A673 (cell line): ENCODE measurements around the gene CRYGN. TPM values are rescaled to one million over a fixed set of nuclear protein-coding genes. Genes with fewer than 3 reads are reported as not detected.

Source experiments
- BruUV-seq: library from RNA; stranded (reverse); fragments of 400-500 nt; replicated peaks from 2 replicates; lab custom pipeline; 2021; lab: Mats Ljungman, UMichigan
- CTCF ChIA-PET: fragments of 300-600 bp; sonication (Branson Sonifier 250); formaldehyde crosslinking; loops from one replicate; lab custom pipeline; 2022; ENCODE audit warnings: antibody characterized with exemption; lab: Charles Lee
- POLR2A ChIA-PET: fragments of 300-600 bp; sonication (Branson Sonifier 250); formaldehyde crosslinking; loops from one replicate; lab custom pipeline; 2022; ENCODE audit warnings: antibody characterized with exemption; ENCODE audit not compliant: low non-redundant PET; lab: Charles Lee
- DNase-seq: peaks from one replicate; pipeline ENCODE4 v3.0.0-alpha.2; 2015; ENCODE audit warnings: low spot score
- H3K27ac ChIP-seq: fragments of 200-600 bp; sonication (generic); 2 replicates; pipeline ENCODE4 v1.5.1; 2016; ENCODE audit warnings: mixed run types, low read depth, mild to moderate bottlenecking, mixed read lengths, antibody characterized with exemption, low read length; ENCODE audit not compliant: poor library complexity, severe bottlenecking
- H3K27me3 ChIP-seq: fragments of 200-600 bp; sonication (generic); replicated peaks from 2 replicates; pipeline ENCODE4 v1.6.1; 2017; ENCODE audit warnings: mixed run types, low read depth, mild to moderate bottlenecking, mixed read lengths, antibody characterized with exemption, low read length; ENCODE audit not compliant: insufficient read depth, poor library complexity
- H3K36me3 ChIP-seq: fragments of 200-600 bp; sonication (generic); 2 replicates; pipeline ENCODE4 v1.6.1; 2016; ENCODE audit warnings: mixed run types, mild to moderate bottlenecking, mixed read lengths, antibody characterized with exemption, low read length; ENCODE audit not compliant: insufficient read depth, poor library complexity, severe bottlenecking
- H3K4me1 ChIP-seq: fragments of 200-600 bp; sonication (generic); 2 replicates; pipeline ENCODE4 v1.6.1; 2017; ENCODE audit warnings: mixed run types, mild to moderate bottlenecking, mixed read lengths, antibody characterized with exemption, low read length; ENCODE audit not compliant: insufficient read depth, poor library complexity, severe bottlenecking
- H3K4me3 ChIP-seq: fragments of 200-600 bp; sonication (generic); 2 replicates; pipeline ENCODE4 v1.5.1; 2016; ENCODE audit warnings: low read depth, mixed run types, mild to moderate bottlenecking, mixed read lengths, low read length; ENCODE audit not compliant: poor library complexity, severe bottlenecking
- H3K9me3 ChIP-seq: fragments of 200-600 bp; sonication (generic); 2 replicates; pipeline ENCODE4 v1.6.1; 2016; ENCODE audit warnings: mixed run types, low read depth, mild to moderate bottlenecking, mixed read lengths, antibody characterized with exemption, low read length; ENCODE audit not compliant: poor library complexity, severe bottlenecking
- CTCF ChIP-seq: fragments of 300-800, 200-600 bp; sonication (generic); conservative IDR thresholded peaks from 2 replicates; pipeline ENCODE4 v1.5.1; 2017; ENCODE audit warnings: low read depth, mild to moderate bottlenecking, antibody characterized with exemption, low read length, moderate library complexity, mixed read lengths
- EZH2 ChIP-seq: fragments of 200-600 bp; sonication (generic); IDR thresholded peaks from 2 replicates; pipeline ENCODE4 v1.6.1; 2017; ENCODE audit warnings: borderline replicate concordance, low read depth, mild to moderate bottlenecking, mixed read lengths, antibody characterized with exemption, low read length; ENCODE audit not compliant: poor library complexity, severe bottlenecking
- intact Hi-C: fragments of 100-400 bp; cut with micrococcal nuclease; formaldehyde crosslinking; loops from one replicate; pipeline ENCODE4 v1.10.0; 2022; ENCODE audit not compliant: unreplicated experiment
- total RNA-seq: library from RNA; stranded (reverse); gene quantifications from 2 replicates; pipeline ENCODE4 v1.2.3, GENCODE V29; 2021

Gene CRYGN
- total RNA-seq, 1 experiment from 2014 or later = 0.13 TPM

GRCh38 chr7:151400626-151401315 is 39.2 kb downstream of the CRYGN start:
- POLR2A ChIA-PET = no interaction called here

GRCh38 chr7:151399906-151400305 is 40.0 kb downstream of the CRYGN start:
- intact Hi-C loops = no loop called here
- POLR2A ChIA-PET = no interaction called here

More at GRCh38 chr7:151400626-151401315, 39.2 kb downstream of the CRYGN start:
- H3K4me1 ChIP-seq = no peaks in the 10 kb centered on the region
- no peak for TF ChIP-seq EZH2
- TF ChIP-seq CTCF = no peak
- H3K27me3 ChIP-seq = no peaks in the 10 kb centered on the region
- H3K36me3 ChIP-seq = no peaks in the 10 kb centered on the region
- intact Hi-C loops = no loop called here
- no peak overlapping the region for H3K4me3 ChIP-seq
- H3K27ac ChIP-seq = no peak overlapping the region
- no peaks in the 10 kb centered on the region for H3K9me3 ChIP-seq
- no TSS peak for BruUV-seq
- CTCF ChIA-PET = no interaction called here
- DNase-seq = no peak

DNA sequence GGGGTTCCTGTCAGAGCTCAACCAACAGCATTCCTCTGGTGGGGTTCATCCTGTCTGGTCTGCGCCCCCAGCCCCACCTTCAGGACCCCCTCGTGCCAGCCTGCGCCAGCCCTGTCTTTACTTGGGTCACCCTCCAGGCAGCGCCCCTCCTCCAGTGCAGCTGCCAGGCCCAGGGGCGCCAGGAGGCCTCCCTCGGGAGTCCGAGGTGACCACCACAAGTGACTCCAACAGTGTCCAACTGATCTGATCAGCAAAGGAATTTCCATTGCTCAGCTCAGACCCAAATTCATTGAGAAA is 40.7 kb downstream of the CRYGN start:
- POLR2A ChIA-PET = no interaction called here
- no peak for TF ChIP-seq CTCF
- TF ChIP-seq EZH2 = no peak

More at GRCh38 chr7:151399906-151400305, 40.0 kb downstream of the CRYGN start:
- no peak for DNase-seq
- no peaks in the 10 kb centered on the region for H3K9me3 ChIP-seq
- BruUV-seq = no TSS peak
- CTCF ChIA-PET = no interaction called here
- no peaks in the 10 kb centered on the region for H3K36me3 ChIP-seq
- no peaks in the 10 kb centered on the region for H3K27me3 ChIP-seq
- TF ChIP-seq EZH2 = no peak
- no peak for TF ChIP-seq CTCF
- H3K4me1 ChIP-seq = no peaks in the 10 kb centered on the region
- no peak overlapping the region for H3K4me3 ChIP-seq
- no peak overlapping the region for H3K27ac ChIP-seq

More for the DNA sequence above, 40.7 kb downstream of the CRYGN start:
- CTCF ChIA-PET = no interaction called here
- no peak for DNase-seq
- Histone ChIP-seq H3K27me3 (no peaks in the 10 kb centered on the region), H3K27ac (no peak overlapping the region), H3K9me3 (no peaks in the 10 kb centered on the region), H3K4me3 (no peak overlapping the region), H3K4me1 (no peaks in the 10 kb centered on the region), H3K36me3 (no peaks in the 10 kb centered on the region)
- intact Hi-C loops = no loop called here
- no TSS peak for BruUV-seq
